ENCODE results near the gene TECPR2.
"Not testable (repeated sequence)": the region's sequence is repeated elsewhere in the genome, so short reads cannot be mapped to it uniquely, and the experiment has no call there.

The TECPR2 gene

GRCh38 chr14:102538602-102539543 lies 176.1 kb downstream of the TECPR2 start:
- DNase-seq, result no peak

GRCh38 chr14:102539544-102540314 lies 177.0 kb downstream of the TECPR2 start:
- DNase-seq, result no peak

GRCh38 chr14:102540315-102541028 lies 177.7 kb downstream of the TECPR2 start:
- DNase-seq, result no peak

GRCh38 chr14:102541029-102541491 lies 178.3 kb downstream of the TECPR2 start:
- DNase-seq, result not testable (repeated sequence)

GRCh38 chr14:102541771-102542170 lies 179.0 kb downstream of the TECPR2 start:
- no peak for DNase-seq

- DNase-seq, result no peak
These were observed 181.5 kb downstream of the TECPR2 start for GRCh38 chr14:102544046-102544746.

- DNase-seq, result peak; percentile 17
These were observed 182.2 kb downstream of the TECPR2 start for GRCh38 chr14:102544747-102545460.

GRCh38 chr14:102545461-102546265 lies 182.9 kb downstream of the TECPR2 start:
- no peak for DNase-seq

GRCh38 chr14:102548616-102549240 lies 186.0 kb downstream of the TECPR2 start:
- DNase-seq, result no peak

GRCh38 chr14:102550927-102551401 lies 188.2 kb downstream of the TECPR2 start:
- DNase-seq, result not testable (repeated sequence)

Measured in stimulated activated naive CD4-positive, alpha-beta T cell treated with Interleukin-2 at 50 U/mL for 16 hours (primary cell).